GM19025 (cell line): ENCODE data around the gene PRR5.
"Not testable (repeated sequence)": the region's sequence is repeated elsewhere in the genome, so short reads cannot be mapped to it uniquely, and the experiment has no call there.

Experiments used
- ATAC-seq: cut with Tn5 transposase; IDR thresholded peaks from one replicate; pipeline ENCODE4 v1.9.1; 2021; ENCODE audit warnings: mild to moderate bottlenecking, low read depth, moderate library complexity; ENCODE audit not compliant: unreplicated experiment

Gene PRR5

DNA sequence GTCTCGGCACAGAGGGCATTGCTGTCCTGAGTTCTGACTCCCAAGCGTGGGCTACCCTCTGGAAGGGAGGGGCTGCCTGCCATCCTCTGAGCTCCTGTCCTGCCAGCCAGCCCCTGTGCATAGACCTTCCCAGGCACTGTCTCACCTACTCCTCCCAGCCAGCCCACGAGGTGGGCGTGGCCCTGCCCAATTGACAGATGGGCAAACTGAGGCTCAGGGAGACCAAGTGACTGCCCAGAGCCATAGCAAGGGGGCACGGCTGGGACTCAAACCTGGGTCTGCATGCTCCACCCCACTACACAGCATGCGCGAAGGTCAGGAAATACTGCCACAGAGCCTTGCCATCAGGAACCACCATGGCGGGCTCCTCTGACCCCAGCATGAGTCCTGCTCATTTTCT, 29.4 kb upstream of the PRR5 start:
- ATAC-seq, result no peak

DNA sequence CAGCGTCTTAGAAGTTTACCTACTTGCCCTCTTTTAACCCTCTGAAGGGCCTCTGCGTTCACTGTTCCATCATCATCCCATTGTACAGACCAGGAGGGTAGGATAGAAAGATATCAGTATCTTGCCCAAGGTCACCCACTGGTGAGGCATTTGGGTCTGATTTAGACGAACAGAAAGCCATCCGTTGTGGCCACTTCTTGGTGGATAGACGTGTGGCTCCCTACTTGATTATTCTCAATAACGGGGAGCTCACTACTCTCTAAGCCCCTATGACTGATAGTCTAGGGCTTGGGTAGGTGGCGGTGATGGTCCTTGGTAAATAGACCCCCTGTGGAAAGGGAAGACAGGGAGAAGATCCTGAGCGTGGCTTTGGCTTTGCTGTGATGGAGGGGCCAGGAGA, 28.6 kb upstream of the PRR5 start:
- no peak for ATAC-seq

DNA sequence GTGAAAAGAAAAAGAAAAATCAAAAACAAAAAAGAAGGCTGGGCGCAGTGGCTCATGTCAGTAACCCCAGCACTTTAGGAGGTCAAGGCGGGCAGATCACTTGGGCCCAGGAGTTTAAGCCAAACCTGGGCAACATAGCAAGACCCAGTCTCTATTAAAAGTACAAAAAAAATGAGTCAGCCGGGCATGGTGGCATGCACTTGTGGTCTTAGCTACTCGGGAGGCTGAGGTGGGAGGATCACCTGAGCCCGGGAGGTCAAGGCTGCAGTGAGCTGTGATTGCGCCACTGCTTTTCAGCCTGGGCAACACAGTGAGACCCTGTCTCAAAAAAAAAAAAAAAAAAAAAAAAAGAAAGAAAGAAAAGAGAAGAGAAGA, 26.0 kb upstream of the PRR5 start:
- ATAC-seq, result not testable (repeated sequence)

DNA sequence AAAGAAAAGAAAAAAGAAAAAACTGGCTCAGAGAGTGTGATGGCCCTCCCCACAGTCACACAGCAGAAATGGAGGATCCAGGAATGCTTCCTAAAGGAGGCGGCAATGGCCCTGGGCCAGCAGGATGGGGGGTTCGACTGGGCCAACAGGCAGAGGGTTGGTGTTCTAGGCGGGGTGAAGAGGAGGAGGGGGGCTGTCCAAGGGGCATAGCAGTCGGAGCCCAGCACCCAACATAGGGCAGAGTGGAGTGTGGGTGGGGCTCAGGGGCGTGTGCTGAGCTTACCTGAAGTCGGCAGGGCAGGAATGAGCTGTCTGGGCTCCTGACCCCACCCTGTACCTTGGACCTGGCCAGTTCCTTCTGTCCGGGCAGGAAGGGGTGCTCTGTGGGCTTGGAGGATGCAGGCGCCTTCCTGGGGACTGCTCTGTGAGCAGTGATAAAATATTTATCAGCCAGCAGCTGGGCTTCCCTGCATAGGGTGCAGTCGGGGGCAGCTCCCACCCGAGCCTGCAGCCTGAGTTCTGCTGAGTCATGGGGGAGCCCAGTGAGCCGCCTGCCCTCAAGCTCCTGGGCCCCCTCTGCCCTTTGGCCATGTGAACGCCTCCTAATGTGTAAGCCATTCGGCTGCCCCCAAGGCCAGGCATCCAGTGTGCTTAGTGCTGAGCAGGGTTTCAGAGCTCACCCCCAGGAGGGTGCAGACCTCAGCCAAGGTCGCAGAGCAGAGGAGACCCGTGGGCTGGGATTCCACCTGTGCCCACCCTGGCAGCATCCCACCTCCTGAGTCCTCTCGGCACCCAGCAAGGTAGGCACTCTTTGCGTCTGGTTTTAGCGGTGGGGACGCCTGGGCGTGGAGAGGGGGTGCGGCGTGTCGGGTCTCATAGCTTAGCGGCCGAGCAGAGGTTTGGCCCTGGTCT, 25.3 kb upstream of the PRR5 start:
- no peak for ATAC-seq

DNA sequence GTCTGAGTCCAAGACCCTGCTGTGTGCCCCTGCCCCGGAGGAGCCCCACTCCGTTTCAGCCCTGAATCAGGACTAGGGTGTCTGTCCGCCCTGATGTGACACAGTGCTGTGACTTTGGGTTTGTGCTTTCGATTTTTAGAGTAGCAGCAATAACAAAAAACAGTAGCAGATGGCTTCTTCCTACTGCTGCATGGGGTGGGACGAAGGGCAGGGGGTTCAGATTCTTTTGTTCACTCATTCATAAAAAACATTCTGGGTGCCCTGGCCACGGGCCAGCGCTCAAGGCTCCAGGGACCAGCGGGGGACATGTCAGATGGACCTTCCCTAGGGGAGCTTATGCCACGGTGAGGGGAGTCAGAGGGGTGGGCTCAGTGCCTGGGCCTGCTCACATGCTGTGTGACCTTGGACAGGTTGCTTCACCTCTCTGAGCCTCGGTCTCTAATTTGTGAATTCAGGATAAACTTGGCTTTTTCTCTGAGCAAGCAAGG, 24.6 kb upstream of the PRR5 start:
- ATAC-seq, result no peak

DNA sequence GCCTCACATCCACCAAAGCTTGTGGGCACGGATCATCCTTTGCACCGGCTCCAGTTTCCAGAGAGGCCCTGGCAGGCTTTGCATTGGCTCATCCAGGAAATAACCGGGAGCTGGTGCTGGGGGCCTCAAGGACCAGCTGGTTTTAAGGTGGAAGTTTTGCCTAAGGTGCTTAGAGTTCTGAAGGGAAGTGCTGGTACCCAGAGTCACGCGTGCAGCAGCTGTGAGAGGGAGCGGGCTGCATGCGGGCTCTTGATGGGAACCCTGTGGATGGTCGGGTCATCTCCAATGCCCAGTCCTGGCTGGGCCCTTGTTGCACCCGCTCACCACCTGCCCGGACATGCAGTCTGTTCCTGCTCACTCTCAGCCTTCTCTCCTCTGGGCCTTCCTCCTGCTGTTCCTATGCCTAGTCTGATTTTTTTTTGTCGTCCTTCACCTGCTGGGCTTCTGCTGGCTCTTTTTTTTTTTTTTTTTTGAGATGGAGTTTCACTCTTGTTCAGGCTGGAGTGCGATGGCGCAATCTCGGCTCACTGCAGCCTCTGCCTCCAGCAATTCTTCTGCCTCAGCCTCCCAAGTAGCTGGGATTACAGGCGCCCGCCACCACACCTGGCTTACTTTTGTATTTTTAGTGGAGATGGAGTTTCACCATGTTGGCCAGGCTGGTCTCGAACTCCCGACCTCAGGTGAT, 24.0 kb upstream of the PRR5 start:
- ATAC-seq, result no peak

DNA sequence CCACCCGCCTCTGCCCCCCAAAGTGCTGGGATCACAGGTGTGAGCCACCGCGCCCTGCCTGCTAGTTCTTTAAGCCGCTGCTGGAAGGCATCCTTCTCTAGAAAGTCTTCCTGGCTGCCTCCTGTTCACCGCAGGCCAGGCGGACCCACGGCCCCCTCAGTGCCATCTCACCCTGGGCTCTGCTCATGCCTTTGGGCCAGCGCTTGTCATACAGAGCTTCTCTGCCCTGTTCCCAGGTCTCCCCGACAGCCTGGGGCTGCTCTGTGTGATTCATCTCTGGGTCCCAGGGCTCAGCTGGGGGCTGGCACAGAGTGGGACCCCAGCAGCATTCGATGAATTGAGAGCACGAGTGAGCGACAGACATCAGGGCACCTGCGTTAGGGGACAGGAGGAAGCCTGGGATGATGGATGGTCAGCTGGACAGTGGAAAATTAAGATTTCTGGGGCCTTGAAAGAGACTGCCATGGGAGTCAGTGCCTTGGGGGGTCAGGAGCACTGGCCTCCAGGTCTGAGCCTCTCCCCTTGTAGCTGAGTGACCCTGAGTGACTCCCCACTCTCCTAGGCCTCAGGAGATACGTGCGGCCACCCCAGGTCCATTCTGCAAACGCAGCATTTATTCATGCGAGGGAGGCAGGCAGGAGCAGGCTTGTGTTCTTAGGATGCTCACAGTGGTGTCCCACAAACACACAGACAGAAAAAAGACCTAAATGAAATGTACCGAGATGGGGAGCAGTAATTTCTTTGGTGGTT, 23.3 kb upstream of the PRR5 start:
- ATAC-seq, result no peak

DNA sequence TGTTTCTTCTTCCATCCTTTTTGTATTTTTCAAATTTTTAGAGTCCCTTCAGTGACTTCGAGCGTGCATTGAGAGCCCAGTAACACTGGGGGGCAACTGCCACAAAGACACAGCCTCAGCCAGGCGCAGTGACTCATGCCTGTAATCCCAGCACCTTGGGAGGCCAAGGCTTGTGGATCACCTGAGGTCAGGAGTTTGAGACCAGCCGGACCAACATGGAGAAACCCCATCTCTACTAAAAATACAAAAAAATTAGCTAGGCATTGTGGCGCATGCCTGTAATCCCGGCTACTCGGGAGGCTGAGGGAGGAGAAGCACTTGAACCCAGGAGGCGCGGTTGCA, 22.7 kb upstream of the PRR5 start:
- not testable (repeated sequence) for ATAC-seq

DNA sequence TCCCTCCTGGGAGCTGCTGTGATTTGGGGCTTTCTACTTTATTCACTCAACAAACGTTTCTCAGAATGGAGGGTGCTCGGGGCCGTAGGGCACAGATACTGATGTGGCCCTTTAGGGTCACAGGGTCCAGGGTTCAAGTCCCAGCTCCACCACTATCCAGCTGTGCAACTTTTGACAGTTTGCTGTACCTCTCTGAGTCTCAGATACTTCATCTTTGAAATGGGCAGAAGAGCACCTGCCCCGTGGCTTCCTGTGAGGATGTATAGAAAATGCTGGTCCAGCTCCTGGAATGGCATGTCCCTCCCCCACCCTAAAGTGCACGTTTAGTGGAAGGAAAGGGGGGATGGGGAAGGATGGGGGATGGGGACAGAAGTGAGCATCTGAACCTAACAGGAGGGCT, 21.9 kb upstream of the PRR5 start:
- ATAC-seq, result no peak

DNA sequence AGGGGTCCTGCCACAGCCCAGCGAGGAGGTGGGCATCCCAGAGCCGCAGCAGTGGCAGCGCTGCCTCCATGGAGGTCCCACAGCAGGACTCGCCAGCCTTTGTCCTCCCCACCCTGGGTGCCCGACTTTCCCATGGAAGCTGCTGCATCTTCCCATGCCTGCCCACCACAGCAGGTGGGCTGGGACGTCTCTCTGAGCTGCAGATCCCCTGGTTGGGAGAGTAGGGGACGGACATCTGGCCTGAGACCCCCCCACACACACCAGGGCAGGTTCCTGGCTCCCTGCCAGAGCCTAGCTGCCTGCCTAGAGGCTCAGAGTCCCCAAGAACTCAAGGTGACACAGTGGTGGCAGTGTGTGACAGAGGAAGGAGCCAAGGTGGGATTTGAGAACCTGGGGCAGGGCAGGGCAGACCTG, 21.5 kb upstream of the PRR5 start:
- no peak for ATAC-seq

DNA sequence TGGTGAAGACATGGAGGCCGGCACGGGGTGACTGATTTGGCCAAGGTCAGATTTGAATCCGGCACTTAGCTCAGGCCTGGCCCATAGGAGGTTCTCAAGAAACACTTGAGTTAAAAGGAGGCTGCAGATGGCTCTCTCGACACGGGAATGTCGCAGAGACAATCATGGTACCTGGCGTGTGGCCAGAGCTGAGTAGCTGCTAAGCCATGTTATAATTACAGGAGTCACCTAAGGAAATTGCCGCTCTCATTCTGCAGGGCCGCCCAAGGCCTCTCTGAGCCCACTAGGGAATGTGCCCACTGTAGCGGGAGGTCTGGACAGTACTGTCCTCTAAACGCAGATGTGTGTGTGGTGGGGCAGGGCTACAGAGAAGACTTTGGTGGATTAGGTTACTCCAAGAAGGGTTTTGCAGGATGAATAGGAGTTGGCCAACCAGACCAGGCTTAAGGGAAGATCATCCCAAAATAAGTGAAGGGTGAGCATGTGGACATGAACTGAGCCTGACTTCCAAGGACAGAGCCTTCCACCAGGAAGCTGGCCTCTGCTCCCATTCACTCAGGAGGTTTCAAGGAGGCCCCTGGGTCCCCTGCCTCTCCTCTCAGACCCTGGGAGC, 19.3 kb upstream of the PRR5 start:
- ATAC-seq, result no peak

DNA sequence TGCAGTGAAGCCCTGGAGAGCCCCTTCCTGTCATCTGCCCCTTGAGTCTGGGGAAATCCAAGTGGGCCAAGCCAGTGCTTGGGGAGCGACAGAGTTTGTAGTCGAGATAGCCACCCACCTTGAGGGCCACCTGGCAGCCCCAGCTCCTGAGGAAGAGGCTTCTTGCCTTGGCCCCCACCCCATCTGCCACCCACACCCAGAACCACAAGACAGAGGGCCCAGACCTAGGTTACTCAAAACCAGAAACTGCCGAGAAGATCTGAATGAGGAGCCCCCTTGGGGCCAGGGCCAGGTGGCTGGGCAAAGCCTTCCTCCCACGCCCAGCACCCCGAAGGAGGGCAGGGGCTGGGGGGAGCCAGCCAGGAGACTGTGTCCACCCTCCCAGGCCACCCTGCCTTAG, 18.8 kb upstream of the PRR5 start:
- no peak for ATAC-seq

DNA sequence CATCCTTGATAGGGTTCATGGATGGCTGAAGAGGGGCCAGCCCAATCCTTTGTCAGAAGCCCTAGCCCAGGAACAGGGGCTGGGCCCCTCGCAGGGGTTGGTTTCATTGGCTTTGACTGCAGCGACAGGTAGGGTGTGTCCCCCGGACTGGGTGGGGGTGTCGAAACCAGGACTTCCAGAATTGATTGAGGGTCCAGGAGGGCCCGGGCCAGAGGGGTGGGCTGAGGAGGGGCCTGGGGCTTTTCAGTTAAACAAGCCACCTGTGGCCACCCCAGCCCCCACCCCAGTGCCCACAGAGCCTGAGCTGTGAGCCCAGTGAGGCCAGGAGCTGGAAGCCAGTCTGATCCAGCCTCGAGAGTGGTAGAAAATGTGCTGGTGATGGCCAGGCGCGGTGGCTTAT, 18.1 kb upstream of the PRR5 start:
- ATAC-seq, result no peak

DNA sequence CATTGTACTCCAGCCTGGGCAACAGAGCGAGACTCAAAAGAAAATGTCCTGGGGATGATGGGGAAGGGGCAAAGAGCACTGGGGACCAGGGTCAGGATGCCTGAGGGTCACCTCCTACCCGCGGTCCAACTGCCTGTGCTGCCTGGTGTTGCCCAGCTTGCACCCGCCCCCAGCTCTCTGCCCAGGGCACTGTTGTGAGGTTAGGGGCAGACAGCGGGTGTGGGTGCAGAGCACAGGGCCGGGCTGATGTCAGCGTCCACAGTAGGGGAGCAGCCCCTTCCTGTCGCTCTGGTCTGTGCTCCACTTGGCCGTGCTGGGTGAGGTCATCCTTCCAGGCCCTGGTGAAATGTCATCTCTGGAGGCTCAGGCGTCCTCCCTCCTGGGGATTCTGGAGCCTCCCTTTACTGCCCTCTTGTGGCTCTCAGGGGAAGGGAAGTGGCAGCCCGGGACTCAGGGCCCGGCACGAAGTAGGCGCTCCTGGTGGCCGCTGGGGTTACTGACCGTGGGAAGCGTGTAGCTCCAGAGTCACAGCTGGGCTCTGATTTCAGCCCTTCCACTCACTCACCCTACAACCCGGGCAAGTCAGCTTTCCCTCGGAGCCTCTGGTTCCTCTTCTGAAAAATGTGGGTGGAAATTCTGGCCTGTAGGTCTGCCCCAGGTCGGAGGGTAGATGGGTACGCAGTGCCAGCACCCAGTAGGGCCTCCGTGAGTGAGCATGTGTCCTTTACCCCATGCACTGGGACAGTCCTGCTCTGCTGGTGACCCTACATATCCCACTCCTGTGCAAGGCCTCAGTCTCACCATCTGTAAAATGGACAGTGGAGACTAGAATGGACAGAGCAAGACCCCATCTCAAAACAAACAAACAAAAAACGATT, 17.3 kb upstream of the PRR5 start:
- ATAC-seq, result peak; percentile 47

DNA sequence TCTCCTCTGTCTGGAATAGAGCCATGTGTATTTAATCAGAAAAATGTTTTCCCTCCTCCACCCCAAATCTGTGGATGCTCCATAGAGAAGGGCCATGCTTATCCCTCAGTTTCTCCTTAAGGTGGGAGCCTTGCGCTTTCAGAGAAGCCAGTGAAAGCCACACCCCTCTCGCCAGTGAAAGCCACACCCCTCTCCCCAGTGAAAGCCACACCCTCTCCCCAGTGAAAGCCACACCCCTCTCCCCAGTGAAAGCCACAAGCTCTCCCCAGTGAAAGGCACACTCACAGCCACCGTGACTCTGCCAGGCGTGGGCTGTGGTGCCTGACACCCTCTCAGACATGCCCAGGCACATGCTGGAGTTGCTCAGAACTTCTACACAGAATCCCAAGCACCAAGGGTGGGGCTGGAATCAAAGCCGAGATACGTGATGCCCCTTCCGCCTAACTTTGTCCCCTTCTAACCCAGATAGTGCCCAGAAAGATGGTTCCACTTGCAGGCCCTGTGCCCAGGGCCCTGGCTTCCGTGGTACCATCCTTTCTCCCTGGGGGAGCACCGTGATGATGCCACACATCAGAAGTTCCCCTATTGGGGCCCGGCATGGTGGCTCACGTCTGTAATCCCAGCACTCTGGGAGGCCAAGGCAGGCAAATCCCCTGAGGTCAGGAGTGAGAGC, 16.5 kb upstream of the PRR5 start:
- ATAC-seq, result no peak

DNA sequence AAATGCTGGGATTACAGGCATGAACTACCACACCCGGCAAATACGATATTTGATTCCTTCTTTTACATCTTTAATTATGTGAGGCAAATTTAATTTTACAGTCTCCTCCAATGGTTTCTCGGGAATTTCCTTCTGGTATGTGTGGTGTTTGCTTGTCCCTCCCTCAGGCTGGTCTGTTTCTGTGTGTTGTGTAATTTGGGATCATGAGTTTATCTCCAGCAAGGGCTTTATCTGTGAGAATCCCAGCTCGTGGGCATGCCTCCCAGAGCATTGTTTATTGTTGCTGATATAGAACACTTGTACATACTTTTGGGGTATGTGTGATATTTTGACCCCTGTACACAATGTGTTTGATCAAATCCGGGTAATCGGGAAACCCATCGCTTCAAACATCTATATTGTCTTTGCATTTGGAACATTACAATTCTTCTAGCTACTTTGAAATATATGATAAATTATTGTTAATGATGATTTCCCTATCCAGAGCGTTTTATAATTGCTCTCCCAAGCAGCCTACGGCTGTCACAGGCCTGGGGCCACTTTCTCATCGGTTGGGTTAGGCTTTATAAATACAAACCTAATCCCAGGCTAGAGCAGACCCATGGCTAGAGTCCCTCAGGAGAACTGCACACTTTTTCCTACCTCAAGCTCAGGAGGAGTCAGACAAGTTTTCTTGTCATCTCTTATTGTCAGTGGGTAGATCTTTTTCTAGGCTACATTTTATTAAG, 15.0 kb upstream of the PRR5 start:
- ATAC-seq, result no peak

DNA sequence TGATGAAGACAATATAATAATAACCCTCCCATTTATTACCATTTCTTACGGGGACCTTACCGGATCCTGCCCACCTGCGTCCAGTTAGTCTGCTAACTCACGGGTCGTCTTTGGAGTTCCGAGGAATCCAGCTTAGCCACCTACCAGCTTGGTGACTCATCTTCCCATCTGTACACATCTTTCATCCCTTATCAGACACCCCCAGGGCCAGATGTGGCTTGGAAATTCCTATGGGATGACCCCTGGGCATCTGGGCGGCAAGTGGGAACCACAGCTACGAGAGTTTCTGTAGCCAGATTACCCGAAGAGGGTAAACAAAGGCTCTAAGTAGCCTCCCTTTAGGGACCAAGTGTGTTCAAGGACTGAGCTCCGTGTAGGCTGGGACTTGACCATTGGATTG, 12.8 kb upstream of the PRR5 start:
- ATAC-seq, result no peak

DNA sequence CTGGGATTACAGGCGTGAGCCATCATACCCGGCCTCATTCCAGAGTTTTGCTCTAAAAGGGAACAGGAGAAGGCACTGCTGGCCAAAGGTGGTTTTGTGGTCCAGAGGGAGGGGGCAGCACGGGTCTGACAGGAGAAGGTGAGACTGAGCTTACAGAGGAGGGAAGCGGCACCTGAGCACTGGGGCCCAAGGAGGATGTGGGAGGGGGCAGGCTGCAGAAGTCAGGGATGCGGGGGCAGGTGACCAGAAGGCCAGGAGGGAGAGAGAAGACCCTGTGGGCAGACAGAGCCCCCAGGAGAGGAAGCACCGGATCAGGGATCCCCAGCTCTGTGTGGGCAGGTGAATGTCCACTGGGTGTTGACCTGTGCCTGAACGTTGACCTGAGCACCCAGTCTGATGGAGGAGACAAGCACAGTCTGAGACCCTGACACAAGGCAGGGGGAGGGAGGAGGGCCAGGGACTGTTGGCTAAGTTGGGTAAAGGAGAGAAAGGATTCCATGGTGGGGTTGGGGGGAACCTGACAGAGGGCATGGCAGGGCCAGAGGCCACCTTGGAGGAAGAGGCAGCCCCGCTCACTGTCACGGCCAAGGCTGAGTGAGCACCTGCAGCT, 12.0 kb upstream of the PRR5 start:
- no peak for ATAC-seq
